Fibroblast of villous mesenchyme (primary cell): ENCODE measurements around the gene RUBCNL. TPM values are rescaled to one million over a fixed set of nuclear protein-coding genes. Genes with fewer than 3 reads are reported as not detected.

Source experiments
- DNase-seq: peaks from one replicate; pipeline ENCODE4 v3.0.0-alpha.2; 2010; ENCODE audit warnings: low read depth
- H3K4me3 ChIP-seq: 2 replicates; pipeline ENCODE4 v1.5.1; 2011; ENCODE audit warnings: low read depth, mild to moderate bottlenecking, low read length
- total RNA-seq: library from RNA; depleted of rRNA; stranded (reverse); fragments of >200 nt; gene quantifications from 2 replicates; pipeline ENCODE4 v1.2.3, GENCODE V29; 2012
- TF ChIP-seq, protein P1 (sequence below): IDR thresholded peaks from 2 replicates; pipeline ENCODE4 v1.5.1; 2012; ENCODE audit warnings: low read depth, mild to moderate bottlenecking, low read length; ENCODE audit not compliant: insufficient read depth

RUBCNL gene
- total RNA-seq, 1 donor, result 0.43 TPM

DNA sequence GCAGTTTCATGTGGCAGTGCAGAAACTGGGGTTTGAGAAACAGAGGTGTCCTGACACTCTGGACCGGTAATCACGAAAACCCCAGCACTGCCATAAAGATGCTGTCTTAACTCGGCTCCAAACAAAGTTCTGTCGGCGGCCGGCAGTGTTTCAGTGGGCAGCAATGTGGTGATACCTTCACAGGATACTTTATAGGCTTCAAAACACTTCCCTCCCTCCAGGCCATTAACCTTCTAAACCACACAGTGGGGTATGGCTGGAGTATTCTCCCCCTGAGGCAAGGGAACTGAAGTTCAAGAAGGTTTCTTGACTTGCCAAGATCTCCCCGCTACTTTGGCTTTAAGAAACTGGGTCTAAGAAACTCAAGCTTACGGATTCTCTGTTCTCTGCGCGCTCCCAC lies 1.1 kb downstream of the RUBCNL start:
- H3K4me3 ChIP-seq, result no peak overlapping the region
- no peak for DNase-seq
- TF ChIP-seq, protein P1, sequence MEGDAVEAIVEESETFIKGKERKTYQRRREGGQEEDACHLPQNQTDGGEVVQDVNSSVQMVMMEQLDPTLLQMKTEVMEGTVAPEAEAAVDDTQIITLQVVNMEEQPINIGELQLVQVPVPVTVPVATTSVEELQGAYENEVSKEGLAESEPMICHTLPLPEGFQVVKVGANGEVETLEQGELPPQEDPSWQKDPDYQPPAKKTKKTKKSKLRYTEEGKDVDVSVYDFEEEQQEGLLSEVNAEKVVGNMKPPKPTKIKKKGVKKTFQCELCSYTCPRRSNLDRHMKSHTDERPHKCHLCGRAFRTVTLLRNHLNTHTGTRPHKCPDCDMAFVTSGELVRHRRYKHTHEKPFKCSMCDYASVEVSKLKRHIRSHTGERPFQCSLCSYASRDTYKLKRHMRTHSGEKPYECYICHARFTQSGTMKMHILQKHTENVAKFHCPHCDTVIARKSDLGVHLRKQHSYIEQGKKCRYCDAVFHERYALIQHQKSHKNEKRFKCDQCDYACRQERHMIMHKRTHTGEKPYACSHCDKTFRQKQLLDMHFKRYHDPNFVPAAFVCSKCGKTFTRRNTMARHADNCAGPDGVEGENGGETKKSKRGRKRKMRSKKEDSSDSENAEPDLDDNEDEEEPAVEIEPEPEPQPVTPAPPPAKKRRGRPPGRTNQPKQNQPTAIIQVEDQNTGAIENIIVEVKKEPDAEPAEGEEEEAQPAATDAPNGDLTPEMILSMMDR, result no peak

DNA sequence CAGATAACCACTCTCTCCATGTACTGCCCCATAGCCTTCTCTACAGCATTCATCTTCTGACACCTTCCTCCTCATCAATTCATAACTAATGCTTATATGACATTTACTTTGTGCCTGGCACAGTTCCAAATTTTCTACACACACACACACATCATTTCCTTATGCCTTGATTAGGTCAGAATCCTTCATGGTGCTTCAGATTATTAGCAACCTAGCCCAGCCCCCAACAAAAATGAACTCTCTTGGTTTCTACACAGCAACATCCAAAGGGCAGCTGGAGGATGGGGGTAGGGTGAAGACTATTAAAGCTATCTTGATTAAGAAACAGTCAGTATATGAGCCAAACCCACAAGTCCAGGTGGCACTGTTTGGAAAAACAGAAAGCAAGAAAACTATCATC lies 3.7 kb downstream of the RUBCNL start:
- H3K4me3 ChIP-seq, result no peak overlapping the region
- TF ChIP-seq, protein P1, result no peak
- no peak for DNase-seq

DNA sequence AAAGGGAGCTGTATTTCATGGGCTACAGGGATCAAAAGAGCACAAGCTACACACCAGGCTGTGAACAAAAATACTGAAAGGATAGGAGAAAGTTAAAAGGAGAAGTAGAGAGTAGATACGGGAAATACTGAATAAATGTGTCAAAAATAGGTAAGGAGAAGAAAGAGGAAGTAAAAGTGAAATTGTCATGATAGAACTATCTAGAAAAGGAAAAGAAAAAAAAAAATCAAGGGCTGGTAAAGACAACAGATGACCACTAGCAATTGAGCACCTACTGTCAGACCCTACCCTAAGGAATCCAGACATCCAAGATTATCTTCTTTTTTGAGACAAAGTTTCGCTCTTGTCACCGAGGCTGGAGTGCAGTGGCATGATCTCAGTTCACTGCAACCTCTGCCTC lies 4.8 kb downstream of the RUBCNL start:
- TF ChIP-seq, protein P1, result no peak
- DNase-seq, result no peak

DNA sequence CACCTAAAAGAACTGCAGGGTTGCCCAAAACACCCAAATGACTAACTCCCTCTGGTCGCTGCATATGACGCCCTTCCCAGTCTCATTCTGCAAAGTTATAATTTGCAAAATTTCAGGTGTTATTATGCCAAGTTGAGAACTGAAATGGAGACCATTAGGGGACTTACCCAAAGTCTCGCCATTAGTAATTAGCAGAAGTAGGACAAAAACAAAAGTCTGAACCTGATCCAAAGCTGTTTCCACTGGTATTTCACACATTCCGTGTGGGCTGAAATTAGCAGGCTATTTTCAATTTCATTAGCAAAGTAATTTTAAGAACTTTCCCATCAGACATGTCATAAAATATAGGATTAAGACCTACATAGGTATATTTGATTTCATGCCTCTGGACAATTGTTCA lies 6.8 kb downstream of the RUBCNL start:
- TF ChIP-seq, protein P1, result no peak
- DNase-seq, result no peak

More for the DNA sequence above, 4.8 kb downstream of the RUBCNL start:
- no peak overlapping the region for H3K4me3 ChIP-seq

DNA sequence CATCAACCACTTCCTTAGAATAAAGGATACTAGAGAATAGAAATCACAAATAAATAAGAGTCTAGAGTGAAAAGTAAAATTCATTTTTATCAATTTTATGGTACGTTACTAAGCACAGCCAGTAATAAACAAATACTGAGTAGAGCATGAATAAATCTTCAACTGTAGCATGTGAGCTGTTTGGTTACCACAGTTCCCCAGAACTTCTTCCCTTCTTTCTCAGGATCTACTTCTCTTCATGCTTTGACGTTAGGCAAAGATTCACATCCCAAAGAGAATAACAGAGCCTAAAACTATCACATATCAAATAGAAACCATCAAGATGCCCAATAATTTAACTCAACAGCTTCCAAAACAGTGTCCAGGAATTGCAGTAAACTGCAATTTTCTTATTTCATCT lies 7.4 kb downstream of the RUBCNL start:
- TF ChIP-seq, protein P1, result no peak
- H3K4me3 ChIP-seq, result no peak overlapping the region
- no peak for DNase-seq

More for the DNA sequence above, 6.8 kb downstream of the RUBCNL start:
- H3K4me3 ChIP-seq, result no peak overlapping the region

DNA sequence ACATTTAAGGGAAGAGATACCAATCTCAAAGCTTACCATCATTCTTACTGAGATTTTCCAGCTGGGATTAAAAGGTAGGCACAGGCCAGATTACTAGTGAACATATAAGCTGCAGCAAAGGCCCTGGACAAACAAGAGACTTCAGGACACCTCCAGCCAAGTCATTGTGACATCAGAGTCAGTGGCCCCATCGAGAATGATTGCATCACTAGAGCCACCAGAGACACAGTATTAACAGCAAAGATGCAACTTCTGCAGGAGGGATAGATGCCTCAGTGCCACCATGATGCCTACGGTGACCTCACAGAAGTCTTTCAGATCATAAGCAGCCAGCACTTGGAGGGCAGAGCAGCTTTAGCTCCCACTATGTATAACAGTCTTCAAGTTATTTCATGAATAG lies 8.6 kb downstream of the RUBCNL start:
- TF ChIP-seq, protein P1, result no peak
- H3K4me3 ChIP-seq, result no peak overlapping the region
- no peak for DNase-seq

DNA sequence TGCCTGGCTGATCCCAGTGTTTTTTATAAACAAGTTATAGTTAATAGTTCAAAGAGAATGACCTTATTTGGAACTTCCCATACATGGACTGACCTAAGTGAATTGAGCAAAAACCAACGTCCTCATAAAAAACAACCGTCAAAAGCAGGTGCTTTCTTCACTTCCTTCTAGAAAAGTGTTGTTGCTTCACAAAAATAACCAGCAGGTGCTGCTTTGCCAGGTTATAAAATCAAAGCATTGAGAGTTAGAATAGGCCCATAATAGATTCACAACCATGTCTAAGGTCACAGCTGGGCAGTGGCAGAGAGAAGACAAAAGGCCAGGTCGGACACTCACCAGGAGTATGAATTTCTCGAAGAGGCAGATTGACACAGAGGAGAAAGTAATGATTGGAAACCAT lies 9.5 kb downstream of the RUBCNL start:
- TF ChIP-seq, protein P1, result no peak
- DNase-seq, result no peak
- H3K4me3 ChIP-seq, result no peak overlapping the region
